K562 (cell line): Measurements from ENCODE around the gene ALK. TPM values are rescaled to one million over a fixed set of nuclear protein-coding genes. Genes with fewer than 3 reads are reported as not detected.

Experiments
- ATAC-seq: fragments of 200-7000 bp; cut with Tn5 transposase; 3 replicates; pipeline ENCODE4 v1.9.1; 2020; ENCODE audit warnings: moderate library complexity
- BruUV-seq: library from RNA; stranded (reverse); fragments of 400-500 nt; replicated peaks from 2 replicates; lab custom pipeline; 2021; lab: Mats Ljungman, UMichigan
- CTCF ChIA-PET: fragments of 300-600 bp; formaldehyde crosslinking; extraction: SDS; loops from one replicate; lab custom pipeline; 2021; ENCODE audit warnings: low intra/inter-chr PET ratio; lab: Yijun Ruan, JAX
- POLR2A ChIA-PET: fragments of 300-600, 350-650 bp; sonication (Branson Sonifier 250); formaldehyde crosslinking; extraction: SDS; loops from one replicate; lab custom pipeline; 2021; ENCODE audit warnings: antibody characterized with exemption, inconsistent platforms; lab: Yijun Ruan, JAX
- DNase-seq, 4 experiments: peaks; one replicate each; pipeline versions ENCODE4 v3.0.0 to v3.0.0-alpha.2; 2011 to 2018; ENCODE audit warnings: low spot score in 3 of 4, mixed read lengths in 3 of 4; ENCODE audit errors: extremely low read depth in 1 of 4
- FAIRE-seq: peaks from 2 replicates; lab custom pipeline; 2011; peaks lifted over from hg19 to GRCh38; lab: Jason Lieb, UNC
- H2AFZ ChIP-seq: 2 replicates; pipeline ENCODE4 v1.6.0; 2011; ENCODE audit warnings: low read depth, low read length, control low read depth, inconsistent platforms
- H3K27ac ChIP-seq: fragments of 200-600 bp; 3 replicates; pipeline ENCODE4 v1.8.0; 2011; ENCODE audit warnings: low read depth, mild to moderate bottlenecking, control low read depth, inconsistent platforms, low read length, moderate library complexity, mixed read lengths; ENCODE audit errors: extremely low read depth
- H3K27me3 ChIP-seq, 2 experiments: fragments of 300-600 bp in 1 of 2; 2 replicates in 1 of 2; 3 replicates in 1 of 2; pipeline versions ENCODE4 v1.6.0 to v1.8.0; 2011; ENCODE audit warnings: inconsistent platforms in 2 of 2, low read length in 2 of 2, mild to moderate bottlenecking in 1 of 2, mixed read lengths in 1 of 2, moderate library complexity in 1 of 2; ENCODE audit not compliant: control insufficient read depth in 2 of 2, insufficient read depth in 2 of 2
- H3K36me3 ChIP-seq: fragments of 300-600 bp; 3 replicates; pipeline ENCODE4 v1.8.0; 2011; ENCODE audit warnings: mild to moderate bottlenecking, low read length, inconsistent platforms; ENCODE audit not compliant: control insufficient read depth, insufficient read depth
- H3K4me1 ChIP-seq, 2 experiments: fragments of 200-600 bp in 1 of 2; replicated peaks in 1 of 2; 2 replicates in 1 of 2; 3 replicates in 1 of 2; pipeline versions ENCODE4 v1.5.1 to v1.8.0; 2011; ENCODE audit warnings: inconsistent platforms in 2 of 2, low read length in 2 of 2, mild to moderate bottlenecking in 1 of 2, mixed read lengths in 1 of 2, moderate library complexity in 1 of 2; ENCODE audit not compliant: control insufficient read depth in 2 of 2, insufficient read depth in 2 of 2
- H3K4me2 ChIP-seq: 2 replicates; pipeline ENCODE4 v1.6.1; 2011; ENCODE audit warnings: low read length, control low read depth, inconsistent platforms, mixed read lengths; ENCODE audit not compliant: insufficient read depth
- H3K4me3 ChIP-seq: fragments of 200-600 bp; sonication (generic), shearing (Covaris generic); 2 replicates; pipeline ENCODE4 v1.5.1; 2016; ENCODE audit warnings: control low read depth, inconsistent platforms
- H3K79me2 ChIP-seq: fragments of 200-600 bp; 3 replicates; pipeline ENCODE4 v1.8.0; 2011; ENCODE audit warnings: low read length, inconsistent platforms; ENCODE audit not compliant: control insufficient read depth, insufficient read depth
- H3K9ac ChIP-seq, 2 experiments: 2 replicates each; pipeline versions ENCODE4 v1.6.0 to v1.6.1; 2011; ENCODE audit warnings: low read depth in 2 of 2, low read length in 2 of 2, control low read depth in 1 of 2, inconsistent platforms in 1 of 2, mild to moderate bottlenecking in 1 of 2, mixed read lengths in 1 of 2; ENCODE audit not compliant: insufficient read depth in 1 of 2
- H3K9me1 ChIP-seq: one replicate; pipeline ENCODE4 v1.6.0; 2011; ENCODE audit warnings: inconsistent platforms, mild to moderate bottlenecking, low read length, moderate library complexity; ENCODE audit not compliant: control insufficient read depth, insufficient read depth
- H3K9me3 ChIP-seq: replicated peaks from 2 replicates; pipeline ENCODE4 v1.5.1; 2011; ENCODE audit warnings: low read depth, low read length, inconsistent platforms; ENCODE audit not compliant: control insufficient read depth, insufficient read depth
- H4K20me1 ChIP-seq: replicated peaks from 2 replicates; pipeline ENCODE4 v1.6.1; 2011; ENCODE audit warnings: low read length, inconsistent platforms, mixed read lengths; ENCODE audit not compliant: control insufficient read depth, insufficient read depth
- BCLAF1 ChIP-seq, 2 experiments: fragments of 450-650 bp in 1 of 2; IDR thresholded peaks; 2 replicates each; pipeline ENCODE4 v1.6.1; 2011 to 2017; ENCODE audit warnings: low read depth in 2 of 2, antibody characterized with exemption in 1 of 2, borderline replicate concordance in 1 of 2, low read length in 1 of 2, mild to moderate bottlenecking in 1 of 2, mixed read lengths in 1 of 2; ENCODE audit not compliant: control insufficient read depth in 1 of 2
- CBFA2T3 ChIP-seq: fragments of 450-650 bp; IDR thresholded peaks from 2 replicates; pipeline ENCODE4 v1.6.1; 2017
- EGR1 ChIP-seq: fragments of 450-650 bp; conservative IDR thresholded peaks from 2 replicates; pipeline ENCODE4 v1.6.1; 2017; ENCODE audit warnings: mild to moderate bottlenecking
- FOXA1 ChIP-seq: fragments of 450-650 bp; IDR thresholded peaks from 2 replicates; pipeline ENCODE4 v1.6.1; 2016; ENCODE audit warnings: mild to moderate bottlenecking, borderline replicate concordance
- GABPB2 ChIP-seq: fragments of 250-450 bp; sonication (Bioruptor Pico); conservative IDR thresholded peaks from 2 replicates; pipeline ENCODE4 v1.5.1; 2021; ENCODE audit warnings: mild to moderate bottlenecking
- GTF3C2 ChIP-seq: IDR thresholded peaks from 3 replicates; pipeline ENCODE4 v1.6.1; 2011; ENCODE audit warnings: borderline replicate concordance, mild to moderate bottlenecking, moderate library complexity; ENCODE audit not compliant: insufficient read length; ENCODE audit errors: extremely low read depth
- ILK ChIP-seq: fragments of 450-650 bp; IDR thresholded peaks from 2 replicates; pipeline ENCODE4 v1.6.1; 2016; ENCODE audit warnings: missing genetic modification characterization, low read depth, mild to moderate bottlenecking, missing compliant biosample characterization, moderate library complexity, borderline replicate concordance
- MBD2 ChIP-seq: sonication (generic); IDR thresholded peaks from 2 replicates; pipeline ENCODE4 v1.6.1; 2016; ENCODE audit warnings: low read depth, borderline replicate concordance
- MECOM ChIP-seq: fragments of 250-450 bp; sonication (Bioruptor Pico); IDR thresholded peaks from 2 replicates; pipeline ENCODE4 v1.8.0; 2022; ENCODE audit warnings: inconsistent platforms
- SRSF7 ChIP-seq: fragments of 200-400 bp; formaldehyde crosslinking; optimal IDR thresholded peaks from 2 replicates; pipeline ENCODE3; 2017; ENCODE audit warnings: mild to moderate bottlenecking, low read depth, low read length
- XRCC3 ChIP-seq: fragments of 450-650 bp; IDR thresholded peaks from 2 replicates; pipeline ENCODE4 v1.6.1; 2017; ENCODE audit warnings: mild to moderate bottlenecking, moderate library complexity
- ZBTB7A ChIP-seq: IDR thresholded peaks from 2 replicates; pipeline ENCODE4 v1.6.1; 2011; ENCODE audit warnings: low read depth, mild to moderate bottlenecking, low read length, moderate library complexity, borderline replicate concordance; ENCODE audit not compliant: control insufficient read depth
- ZNF134 ChIP-seq: fragments of 250-450 bp; sonication (Bioruptor Pico); conservative IDR thresholded peaks from 2 replicates; pipeline ENCODE4 v1.4.0; 2020
- ZNF639 ChIP-seq, 2 experiments: fragments of 200-800 bp in 1 of 2; sonication (Bioruptor generic) in 1 of 2; sonication (generic) in 1 of 2; formaldehyde crosslinking in 1 of 2; IDR thresholded peaks in 1 of 2; conservative IDR thresholded peaks in 1 of 2; 2 replicates each; pipeline versions ENCODE4 v1.5.0 to v1.6.1; 2016 to 2020; ENCODE audit warnings: missing compliant biosample characterization in 1 of 2, missing genetic modification characterization in 1 of 2, missing genetic modification reagents in 1 of 2
- WGBS: fragments of 100-300 bp; shearing (Covaris generic); methylation state at CpG from one replicate; pipeline ENCODE4 v1.1.6; 2016; ENCODE audit warnings: low coverage, mixed read lengths; ENCODE audit not compliant: insufficient coverage; ENCODE audit errors: missing lambda C conversion rate; 5-methylcytosine and 5-hydroxymethylcytosine counted together
- in situ Hi-C: fragments of 300-500 bp; cut with MboI; formaldehyde crosslinking; loops from 4 replicates; pipeline ENCODE4 v1.15.0; 2018; ENCODE audit warnings: inconsistent platforms, mixed read lengths
- intact Hi-C: fragments of 100-400 bp; cut with micrococcal nuclease; formaldehyde crosslinking; loops from 2 replicates; pipeline ENCODE4 v1.14.2; 2022
- polyA plus RNA-seq, 8 experiments: library from polyadenylated mRNA; depleted of rRNA in 4 of 8; stranded (reverse) in 5 of 8; unstranded in 3 of 8; fragments of >200 nt; fragmentation: Nextera tagmentation in 2 of 8; fragmentation: Illumina TruSeq in 1 of 8; extraction: Ambion mirVana in 2 of 8; extraction: Trizol in 1 of 8; gene quantifications; 2 replicates each; pipeline versions ENCODE4 v1.2.1 to v1.2.3, GENCODE V29; 2011 to 2014; ENCODE audit warnings: inconsistent platforms in 1 of 8, missing spikeins in 1 of 8
- total RNA-seq, 7 experiments: library from RNA; depleted of rRNA in 6 of 7; stranded (reverse); fragments of >200 nt in 6 of 7; fragmentation: Illumina TruSeq in 2 of 7; extraction: Trizol in 2 of 7; gene quantifications; 2 replicates each; pipeline versions ENCODE4 v1.2.1 to v1.2.3, GENCODE V29; 2011 to 2021; ENCODE audit warnings: low replicate concordance in 1 of 7

The ALK gene
- total and polyA plus RNA-seq, 9 of the 15 experiments (the other 6 are each of a cell fraction or from before 2014, with no cell fraction given), result not detected

GRCh38 chr2:29659178-29659577 lies 262.2 kb downstream of the ALK start (continued):
- TF ChIP-seq MECOM (CRISPR knock-in tag) (no peak), SRSF7 (no peak)

GRCh38 chr2:29657674-29658073 lies 263.7 kb downstream of the ALK start:
- Histone ChIP-seq H4K20me1 (no peaks in the 10 kb centered on the region), H3K27ac (no peak overlapping the region), H2AFZ (no peak overlapping the region), H3K4me2 (no peak overlapping the region), H3K9me1 (no peaks in the 10 kb centered on the region), H3K79me2 (no peaks in the 10 kb centered on the region), H3K4me3 (no peak overlapping the region), H3K9ac (no peak overlapping the region), H3K4me1 (no peaks in the 10 kb centered on the region), H3K9me3 (no peaks in the 10 kb centered on the region), H3K27me3 (no peaks in the 10 kb centered on the region), H3K36me3 (no peaks in the 10 kb centered on the region)
- no TSS peak for BruUV-seq
- intact Hi-C loops (no loop called here), in situ Hi-C loops (no loop called here)
- ChIA-PET POLR2A (no interaction called here), CTCF (no interaction called here)
- FAIRE-seq (no peak), ATAC-seq (no peak), DNase-seq (no peak)
- no peak for TF ChIP-seq GABPB2 (CRISPR knock-in tag)
- TF ChIP-seq ILK, result no peak
- no peak for TF ChIP-seq GTF3C2
- no peak for TF ChIP-seq CBFA2T3
- TF ChIP-seq MBD2, result no peak
- TF ChIP-seq BCLAF1 (IDR thresholded peaks at IDR 0.05; ENCODE audit: borderline replicate concordance in 1 of 2, control insufficient read depth in 1 of 2, low read depth in 2 of 2, low read length in 1 of 2), result no peak
- TF ChIP-seq XRCC3, result no peak
- TF ChIP-seq FOXA1, result no peak
- TF ChIP-seq ZNF639 (CRISPR knock-in tag; conservative IDR thresholded peaks at IDR 0.05 in 1 of 2, IDR thresholded peaks at IDR 0.05 in 1 of 2), result no peak
- TF ChIP-seq ZBTB7A, result no peak
- no peak for TF ChIP-seq EGR1
- TF ChIP-seq ZNF134 (CRISPR knock-in tag), result no peak
- 0% methylated on average over 2 of the region's 4 CpGs for WGBS
